Endothelial cell (in vitro differentiated cells): ENCODE results near the gene FRK. TPM values are rescaled to one million over a fixed set of nuclear protein-coding genes. Genes with fewer than 3 reads are reported as not detected.

Experiments
- DNase-seq: peaks from one replicate; pipeline ENCODE4 v3.0.0; 2021; ENCODE audit warnings: low spot score
- H3K27ac Mint-ChIP-seq: one replicate; pipeline ENCODE4 v1.8.0; 2021; ENCODE audit warnings: mixed read lengths, inconsistent platforms; ENCODE audit not compliant: unreplicated experiment
- H3K27me3 Mint-ChIP-seq: one replicate; pipeline ENCODE4 v1.8.0; 2021; ENCODE audit warnings: mild to moderate bottlenecking, moderate library complexity, mixed read lengths, inconsistent platforms; ENCODE audit not compliant: unreplicated experiment
- H3K36me3 Mint-ChIP-seq: one replicate; pipeline ENCODE4 v1.8.0; 2021; ENCODE audit warnings: mild to moderate bottlenecking, low read depth, mixed read lengths, inconsistent platforms; ENCODE audit not compliant: unreplicated experiment
- H3K4me1 Mint-ChIP-seq: one replicate; pipeline ENCODE4 v1.8.0; 2021; ENCODE audit warnings: mild to moderate bottlenecking, mixed read lengths, inconsistent platforms; ENCODE audit not compliant: unreplicated experiment
- H3K4me3 Mint-ChIP-seq: one replicate; pipeline ENCODE4 v1.8.0; 2021; ENCODE audit warnings: mild to moderate bottlenecking, mixed read lengths, inconsistent platforms; ENCODE audit not compliant: unreplicated experiment
- H3K9me3 Mint-ChIP-seq: one replicate; pipeline ENCODE4 v1.8.0; 2021; ENCODE audit warnings: mixed read lengths, inconsistent platforms; ENCODE audit not compliant: unreplicated experiment
- total RNA-seq: library from RNA; stranded (reverse); fragmentation: NEBNext Ultra II Directional; extraction: Animal tissue kit (Norgen Biotek cat#: 25700); gene quantifications from one replicate; pipeline ENCODE4 v1.2.1, GENCODE V29; 2021; ENCODE audit not compliant: unreplicated experiment
- TF ChIP-seq, protein P1 (sequence below): fragments of 200-600 bp; sonication (generic); IDR thresholded peaks from one replicate; pipeline ENCODE4 v1.5.0; 2021; ENCODE audit warnings: antibody characterized with exemption; ENCODE audit not compliant: unreplicated experiment

The FRK gene
- total RNA-seq, 1 donor from 2014 or later: 0.08 TPM

DNA sequence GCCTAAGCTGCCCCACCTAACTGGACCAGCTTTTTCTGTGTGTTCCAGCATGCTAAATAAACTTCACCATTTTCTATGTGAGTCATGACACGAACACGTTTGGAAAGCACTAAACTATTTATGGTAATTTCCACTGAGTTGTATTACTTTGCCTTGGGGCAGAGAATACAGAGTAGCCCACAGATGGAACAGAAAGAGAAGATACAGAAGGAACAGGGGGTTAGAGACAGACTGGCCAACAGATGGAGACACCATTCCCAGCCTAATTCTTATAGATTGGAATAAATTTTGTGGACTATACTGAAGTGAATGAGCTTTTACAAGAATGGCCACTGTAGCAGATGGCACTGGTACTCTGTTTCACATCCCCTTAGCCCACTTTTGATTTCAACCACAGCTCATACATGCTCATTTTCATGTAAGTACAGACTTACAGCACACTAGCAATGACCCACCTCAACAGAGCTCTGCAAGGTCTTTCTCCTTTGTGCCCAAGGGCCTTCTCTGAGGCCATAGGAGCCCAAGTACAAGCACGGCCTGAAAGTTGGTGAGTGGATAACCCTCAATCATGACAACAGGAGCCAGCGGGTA, 26.8 kb upstream of the FRK start:
- Mint-ChIP-seq H3K4me1 (peaks cover 6% of the 10 kb centered on the region), H3K27me3 (no peaks in the 10 kb centered on the region), H3K27ac (no peak overlapping the region), H3K4me3 (no peak overlapping the region), H3K9me3 (no peaks in the 10 kb centered on the region), H3K36me3 (no peaks in the 10 kb centered on the region)
- TF ChIP-seq, protein P1, sequence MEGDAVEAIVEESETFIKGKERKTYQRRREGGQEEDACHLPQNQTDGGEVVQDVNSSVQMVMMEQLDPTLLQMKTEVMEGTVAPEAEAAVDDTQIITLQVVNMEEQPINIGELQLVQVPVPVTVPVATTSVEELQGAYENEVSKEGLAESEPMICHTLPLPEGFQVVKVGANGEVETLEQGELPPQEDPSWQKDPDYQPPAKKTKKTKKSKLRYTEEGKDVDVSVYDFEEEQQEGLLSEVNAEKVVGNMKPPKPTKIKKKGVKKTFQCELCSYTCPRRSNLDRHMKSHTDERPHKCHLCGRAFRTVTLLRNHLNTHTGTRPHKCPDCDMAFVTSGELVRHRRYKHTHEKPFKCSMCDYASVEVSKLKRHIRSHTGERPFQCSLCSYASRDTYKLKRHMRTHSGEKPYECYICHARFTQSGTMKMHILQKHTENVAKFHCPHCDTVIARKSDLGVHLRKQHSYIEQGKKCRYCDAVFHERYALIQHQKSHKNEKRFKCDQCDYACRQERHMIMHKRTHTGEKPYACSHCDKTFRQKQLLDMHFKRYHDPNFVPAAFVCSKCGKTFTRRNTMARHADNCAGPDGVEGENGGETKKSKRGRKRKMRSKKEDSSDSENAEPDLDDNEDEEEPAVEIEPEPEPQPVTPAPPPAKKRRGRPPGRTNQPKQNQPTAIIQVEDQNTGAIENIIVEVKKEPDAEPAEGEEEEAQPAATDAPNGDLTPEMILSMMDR: no peak
- DNase-seq: no peak

DNA sequence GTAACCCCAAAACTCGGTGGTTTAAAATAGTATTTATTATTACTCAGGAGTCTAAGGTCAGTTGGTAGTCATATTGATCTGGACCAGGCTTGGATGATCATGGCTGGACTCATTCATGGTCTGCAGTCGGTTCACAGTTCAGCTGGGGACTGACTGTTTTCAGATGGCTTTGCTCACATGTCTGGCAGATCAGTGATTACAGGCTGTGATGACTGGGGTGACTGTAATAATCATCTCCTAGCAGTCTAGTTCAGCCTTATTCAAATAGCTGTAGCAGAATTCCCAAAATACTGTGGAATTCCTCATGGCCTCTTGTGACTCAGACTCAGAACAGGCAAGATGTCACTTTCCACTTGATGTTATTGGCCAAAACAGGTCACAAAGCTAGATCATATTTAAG, 23.6 kb upstream of the FRK start:
- H3K4me1 Mint-ChIP-seq: peaks cover 6% of the 10 kb centered on the region
- no peaks in the 10 kb centered on the region for H3K9me3 Mint-ChIP-seq
- no peak for DNase-seq
- no peaks in the 10 kb centered on the region for H3K36me3 Mint-ChIP-seq
- H3K4me3 Mint-ChIP-seq: no peak overlapping the region
- no peaks in the 10 kb centered on the region for H3K27me3 Mint-ChIP-seq
- no peak overlapping the region for H3K27ac Mint-ChIP-seq
- TF ChIP-seq, protein P1: no peak

DNA sequence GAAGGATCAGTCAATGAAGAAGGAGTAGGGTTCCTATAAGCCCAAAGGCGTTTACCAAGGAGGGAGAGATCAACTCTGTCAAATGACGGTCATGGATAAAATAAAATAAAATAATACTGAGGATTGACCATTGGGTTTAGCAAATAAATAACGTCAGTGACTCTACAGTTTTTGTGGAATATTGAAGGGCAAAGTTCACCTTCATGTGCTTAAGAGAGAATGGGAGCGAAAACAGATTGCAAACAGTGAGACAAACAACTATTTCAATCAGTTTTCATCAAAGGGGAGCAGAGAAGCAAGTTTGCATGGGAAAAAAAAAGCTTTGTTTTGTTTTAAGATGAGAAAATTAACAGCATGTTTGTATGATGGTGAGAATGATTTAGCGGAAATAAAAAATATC, 22.4 kb upstream of the FRK start:
- no peak overlapping the region for H3K4me3 Mint-ChIP-seq
- H3K9me3 Mint-ChIP-seq: no peaks in the 10 kb centered on the region
- H3K36me3 Mint-ChIP-seq: no peaks in the 10 kb centered on the region
- peaks cover 4% of the 10 kb centered on the region for H3K4me1 Mint-ChIP-seq
- H3K27ac Mint-ChIP-seq: no peak overlapping the region
- H3K27me3 Mint-ChIP-seq: no peaks in the 10 kb centered on the region
- TF ChIP-seq, protein P1: no peak
- no peak for DNase-seq

DNA sequence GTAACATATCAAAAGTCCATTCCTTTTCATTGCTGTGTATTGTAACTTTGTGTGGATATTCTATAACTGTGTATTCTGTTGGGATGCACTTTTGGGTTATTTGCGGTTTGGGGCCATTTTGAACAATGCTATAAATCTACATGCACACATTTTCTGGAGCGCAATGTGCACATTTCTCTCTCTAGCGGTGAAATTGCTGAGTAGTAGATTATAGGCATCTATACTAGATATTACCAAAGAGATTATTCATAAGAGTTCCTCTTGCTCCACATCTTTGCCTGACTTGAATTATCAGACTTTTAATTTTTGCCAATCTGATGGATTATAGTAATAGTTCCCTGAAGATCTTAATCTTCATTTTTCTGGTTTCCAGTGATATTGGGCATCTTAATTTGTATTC, 18.3 kb upstream of the FRK start:
- no peaks in the 10 kb centered on the region for H3K27me3 Mint-ChIP-seq
- no peak overlapping the region for H3K4me3 Mint-ChIP-seq
- no peaks in the 10 kb centered on the region for H3K36me3 Mint-ChIP-seq
- no peaks in the 10 kb centered on the region for H3K4me1 Mint-ChIP-seq
- H3K9me3 Mint-ChIP-seq: no peaks in the 10 kb centered on the region
- TF ChIP-seq, protein P1: no peak
- H3K27ac Mint-ChIP-seq: no peak overlapping the region
- no peak for DNase-seq

DNA sequence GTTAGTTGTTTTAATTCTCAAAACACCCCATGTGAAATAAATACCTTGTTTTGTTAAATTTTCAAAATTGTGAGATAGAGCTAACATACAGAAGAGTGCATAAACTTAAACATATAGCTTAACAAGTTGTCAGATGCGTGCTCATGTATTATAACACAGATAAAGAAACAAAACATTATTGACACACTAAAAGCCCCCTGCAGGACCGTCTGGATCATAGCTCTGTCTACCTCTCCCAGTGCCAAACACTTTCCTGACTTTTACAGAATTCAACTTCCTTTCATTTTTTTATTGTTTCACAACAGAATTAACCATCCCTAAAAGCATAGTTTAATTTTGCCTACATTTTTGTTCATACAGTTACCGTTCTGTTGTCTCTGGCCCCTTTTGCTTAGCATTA, 17.8 kb upstream of the FRK start:
- no peaks in the 10 kb centered on the region for H3K9me3 Mint-ChIP-seq
- no peaks in the 10 kb centered on the region for H3K4me1 Mint-ChIP-seq
- no peaks in the 10 kb centered on the region for H3K36me3 Mint-ChIP-seq
- no peak overlapping the region for H3K4me3 Mint-ChIP-seq
- no peak overlapping the region for H3K27ac Mint-ChIP-seq
- no peaks in the 10 kb centered on the region for H3K27me3 Mint-ChIP-seq
- no peak for DNase-seq
- TF ChIP-seq, protein P1: no peak
